Measurements from ENCODE around the gene DMD.

GRCh38 chrX:32525234-32525633 is 686.1 kb downstream of the DMD start:
- TF ChIP-seq CTCF (IDR thresholded peaks at IDR 0.05; ENCODE audit: control extremely low read depth in 1 of 3, insufficient read depth in 1 of 3, low read depth in 1 of 3, low read length in 3 of 3) (no peak), GABPA (IDR thresholded peaks at IDR 0.05; ENCODE audit: borderline replicate concordance, insufficient read depth, low read length) (no peak), SRF (IDR thresholded peaks at IDR 0.05; ENCODE audit: low read depth, low read length) (no peak), POLR2A (IDR thresholded peaks at IDR 0.05; ENCODE audit: control extremely low read depth in 1 of 2, low read depth in 2 of 2, low read length in 2 of 2) (no peak), CHD2 (IDR thresholded peaks at IDR 0.05; ENCODE audit: low read length) (no peak)

All from H1 (cell line).